GM12892 (cell line): Measurements from ENCODE around the gene GOLGA6C.
"Not testable (repeated sequence)": the region's sequence is repeated elsewhere in the genome, so short reads cannot be mapped to it uniquely, and the experiment has no call there.

Experiments used
- DNase-seq: peaks from one replicate; pipeline ENCODE4 v3.0.0; 2011; ENCODE audit not compliant: insufficient read length
- FAIRE-seq: peaks from 2 replicates; lab custom pipeline; 2011; peaks lifted over from hg19 to GRCh38; lab: Jason Lieb, UNC
- POLR2A ChIP-seq: IDR thresholded peaks from 2 replicates; pipeline ENCODE4 v1.6.1; 2011; ENCODE audit warnings: low read depth, low read length, control low read depth
- POLR2AphosphoS5 ChIP-seq: IDR thresholded peaks from 2 replicates; pipeline ENCODE4 v1.6.1; 2011; ENCODE audit warnings: low read depth, low read length, control low read depth
- TAF1 ChIP-seq: IDR thresholded peaks from 2 replicates; pipeline ENCODE4 v1.6.1; 2011; ENCODE audit warnings: low read depth, mild to moderate bottlenecking, control low read depth, low read length, borderline replicate concordance

GOLGA6C gene

GRCh38 chr15:75215107-75216004 is 42.8 kb upstream of the GOLGA6C start:
- TF ChIP-seq TAF1 (no peak), POLR2AphosphoS5 (peak; percentile 45), POLR2A (peak; percentile 53; the same call in 1 of the 2 replicates)
- no peak for FAIRE-seq

GRCh38 chr15:75217012-75217411 is 41.1 kb upstream of the GOLGA6C start:
- DNase-seq (no peak), FAIRE-seq (no peak)
- TF ChIP-seq POLR2A (no peak), TAF1 (no peak), POLR2AphosphoS5 (no peak)

More at GRCh38 chr15:75215107-75216004, 42.8 kb upstream of the GOLGA6C start:
- DNase-seq = no peak

DNA sequence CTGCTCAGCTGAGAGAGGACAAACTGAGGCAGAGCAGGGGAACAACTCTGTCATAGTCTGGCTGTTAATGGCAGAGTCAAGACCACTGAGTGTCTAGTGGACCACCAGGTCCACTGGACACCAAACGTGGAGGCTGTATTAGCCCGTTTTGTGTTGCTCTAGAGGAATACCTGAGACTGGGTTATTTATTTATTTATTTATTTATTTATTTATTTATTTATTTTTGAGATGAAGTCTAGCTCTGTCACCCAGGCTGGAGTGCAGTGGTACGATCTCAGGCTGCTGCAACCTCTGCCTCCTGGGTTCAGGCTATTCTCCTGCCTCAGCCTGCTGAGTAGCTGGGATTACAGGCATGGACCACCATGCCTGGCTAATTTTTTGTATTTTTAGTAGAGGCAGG is 40.6 kb upstream of the GOLGA6C start:
- not testable (repeated sequence) for FAIRE-seq

GRCh38 chr15:75219507-75219929 is 38.6 kb upstream of the GOLGA6C start:
- not testable (repeated sequence) for DNase-seq

More for the DNA sequence above, 40.6 kb upstream of the GOLGA6C start:
- not testable (repeated sequence) for DNase-seq

GRCh38 chr15:75223688-75224087 is 34.4 kb upstream of the GOLGA6C start:
- FAIRE-seq (no peak), DNase-seq (no peak)
- TF ChIP-seq POLR2AphosphoS5 (no peak), POLR2A (no peak), TAF1 (no peak)

More at GRCh38 chr15:75219507-75219929, 38.6 kb upstream of the GOLGA6C start:
- peak; percentile 36 for FAIRE-seq

- DNase-seq = no peak
- no peak for TF ChIP-seq POLR2A
- no peak for TF ChIP-seq TAF1
- TF ChIP-seq POLR2AphosphoS5 = no peak
- no peak for FAIRE-seq
Observed at GRCh38 chr15:75224281-75224680, 33.9 kb upstream of the GOLGA6C start.

DNA sequence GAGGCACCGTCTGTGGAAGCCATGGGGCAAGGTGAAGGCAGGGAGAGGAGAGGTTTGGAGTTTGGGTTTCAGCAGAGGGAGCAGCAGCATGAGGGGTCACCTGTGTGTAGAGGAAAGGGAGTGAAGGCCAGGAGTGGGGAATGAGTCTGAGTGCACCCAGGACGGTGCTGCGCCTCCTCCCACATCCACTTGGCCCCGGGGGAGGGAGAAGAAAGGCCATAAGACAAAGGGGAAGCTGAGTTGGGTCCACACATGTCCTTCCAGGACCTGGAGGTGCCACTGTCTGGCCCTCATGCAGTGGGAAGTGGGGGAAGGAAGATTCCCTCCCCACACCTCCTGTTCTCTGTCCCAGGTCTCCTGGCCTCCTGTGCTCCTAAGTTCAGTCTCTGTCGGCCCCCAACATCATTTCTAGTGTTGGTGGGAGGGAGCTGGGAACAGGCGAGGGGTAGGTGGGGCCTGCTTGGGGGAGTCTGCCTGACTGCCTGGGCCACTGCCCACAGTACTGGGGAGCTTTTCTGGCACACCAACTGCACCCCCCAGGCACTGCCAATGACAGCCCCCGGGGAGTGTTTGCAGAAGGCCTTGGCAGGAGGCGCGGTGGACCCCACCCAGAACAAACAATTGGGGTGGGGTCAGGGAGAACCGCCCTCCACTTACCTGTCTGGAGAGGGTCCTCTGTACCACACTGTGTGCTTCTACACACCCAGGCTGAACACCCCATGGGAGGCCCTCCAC is 32.9 kb upstream of the GOLGA6C start:
- DNase-seq, FAIRE-seq: not testable (repeated sequence)

GRCh38 chr15:75225951-75226732 is 32.0 kb upstream of the GOLGA6C start:
- TF ChIP-seq POLR2A (no peak), POLR2AphosphoS5 (no peak), TAF1 (no peak)
- DNase-seq = no peak
- FAIRE-seq = no peak

- FAIRE-seq, DNase-seq: not testable (repeated sequence)
Observed at GRCh38 chr15:75227112-75227511, 31.0 kb upstream of the GOLGA6C start.

DNA sequence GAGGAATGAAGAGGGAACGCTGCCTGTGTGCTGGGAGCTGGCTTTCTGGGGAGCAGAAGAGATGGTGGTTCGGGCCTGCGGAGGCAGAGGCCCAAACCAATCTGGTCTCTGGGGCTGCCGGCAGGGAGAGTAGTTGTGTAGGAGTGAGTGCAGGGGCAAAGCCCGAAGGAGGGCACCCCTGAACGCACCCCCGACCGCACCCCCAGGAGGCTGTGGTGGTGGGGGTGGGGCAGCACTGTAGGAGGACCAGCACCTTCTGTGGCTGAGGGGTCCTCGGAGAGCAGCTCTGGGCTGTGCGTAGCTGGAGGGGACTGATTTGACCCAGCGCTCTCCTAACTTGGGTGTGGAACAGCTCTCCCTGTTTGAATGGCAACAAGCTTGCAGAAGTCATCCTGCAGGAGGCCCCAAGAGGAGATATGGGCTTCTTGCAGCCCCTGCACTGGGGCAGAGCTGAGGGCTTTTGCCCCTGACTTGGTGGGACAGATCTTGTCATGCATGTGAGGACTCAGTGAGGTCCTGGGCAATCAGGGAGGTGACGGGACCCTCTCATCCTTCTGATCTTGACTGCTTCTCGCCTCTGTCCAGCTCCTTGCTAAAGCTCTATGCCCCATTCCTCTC is 30.4 kb upstream of the GOLGA6C start:
- FAIRE-seq (no peak), DNase-seq (no peak)
- no peak for TF ChIP-seq POLR2A

- DNase-seq (no peak), FAIRE-seq (no peak)
- TF ChIP-seq POLR2A = no peak
- no peak for TF ChIP-seq POLR2AphosphoS5
- TF ChIP-seq TAF1 = no peak
Observed at GRCh38 chr15:75228787-75229186, 29.3 kb upstream of the GOLGA6C start.

- no peak for FAIRE-seq
- TF ChIP-seq POLR2A (no peak), TAF1 (no peak), POLR2AphosphoS5 (no peak)
- peak; percentile 16 for DNase-seq
Observed at GRCh38 chr15:75229191-75230015, 28.7 kb upstream of the GOLGA6C start.
